K562 (cell line): Measurements from ENCODE around the gene PGPEP1. TPM values are rescaled to one million over a fixed set of nuclear protein-coding genes. Genes with fewer than 3 reads are reported as not detected.
A peak's percentile ranks its signal among the peaks of the same experiment; 100 is the strongest.

ENCODE experiments used
- FUS ChIP-seq: fragments of 200-400 bp; formaldehyde crosslinking; optimal IDR thresholded peaks from 2 replicates; pipeline ENCODE3; 2017; ENCODE audit warnings: low read depth, low read length
- KLF6 ChIP-seq: fragments of 250-450 bp; sonication (Bioruptor Pico); IDR thresholded peaks from 2 replicates; pipeline ENCODE4 v1.4.0; 2020; ENCODE audit warnings: mild to moderate bottlenecking, moderate library complexity, borderline replicate concordance
- ZEB2 ChIP-seq: fragments of 450-650 bp; IDR thresholded peaks from 2 replicates; pipeline ENCODE4 v1.6.1; 2016
- ZNF282 ChIP-seq: sonication (generic); formaldehyde crosslinking; IDR thresholded peaks from 2 replicates; pipeline ENCODE4 v1.8.1; 2023; ENCODE audit warnings: missing genetic modification reagents
- polyA plus RNA-seq, 8 experiments: library from polyadenylated mRNA; depleted of rRNA in 4 of 8; stranded (reverse) in 5 of 8; unstranded in 3 of 8; fragments of >200 nt; fragmentation: Nextera tagmentation in 2 of 8; fragmentation: Illumina TruSeq in 1 of 8; extraction: Ambion mirVana in 2 of 8; extraction: Trizol in 1 of 8; gene quantifications; 2 replicates each; pipeline versions ENCODE4 v1.2.1 to v1.2.3, GENCODE V29; 2011 to 2014; ENCODE audit warnings: inconsistent platforms in 1 of 8, missing spikeins in 1 of 8
- total RNA-seq, 7 experiments: library from RNA; depleted of rRNA in 6 of 7; stranded (reverse); fragments of >200 nt in 6 of 7; fragmentation: Illumina TruSeq in 2 of 7; extraction: Trizol in 2 of 7; gene quantifications; 2 replicates each; pipeline versions ENCODE4 v1.2.1 to v1.2.3, GENCODE V29; 2011 to 2021; ENCODE audit warnings: low replicate concordance in 1 of 7
- TF ChIP-seq, protein P1 (sequence below): sonication (generic); formaldehyde crosslinking; IDR thresholded peaks from 2 replicates; pipeline ENCODE4 v1.8.0; 2022; ENCODE audit warnings: mild to moderate bottlenecking, missing genetic modification reagents

Gene PGPEP1
- total and polyA plus RNA-seq, 9 of the 15 experiments (the other 6 are each of a cell fraction or from before 2014, with no cell fraction given), result 10.0 to 69.6 (median 33.5) TPM

DNA sequence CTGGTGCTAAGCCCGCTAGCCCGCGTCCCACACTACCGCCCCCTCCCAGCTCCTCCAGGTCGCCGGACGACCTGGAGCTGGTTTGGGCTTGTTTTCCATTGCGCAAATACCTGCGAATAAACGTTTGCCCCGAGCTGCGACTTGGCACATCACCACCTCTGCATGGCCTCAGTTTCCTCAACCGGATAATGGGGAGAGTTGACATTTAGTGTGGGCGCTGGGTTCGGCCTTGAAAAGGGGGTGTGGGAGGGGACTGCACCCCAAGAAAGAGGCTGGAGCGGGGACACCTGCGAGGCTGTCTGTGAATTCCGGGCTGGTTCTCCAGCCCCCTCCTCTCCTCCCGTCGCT, 48.0 kb upstream of the PGPEP1 start (continued):
- TF ChIP-seq, protein P1, sequence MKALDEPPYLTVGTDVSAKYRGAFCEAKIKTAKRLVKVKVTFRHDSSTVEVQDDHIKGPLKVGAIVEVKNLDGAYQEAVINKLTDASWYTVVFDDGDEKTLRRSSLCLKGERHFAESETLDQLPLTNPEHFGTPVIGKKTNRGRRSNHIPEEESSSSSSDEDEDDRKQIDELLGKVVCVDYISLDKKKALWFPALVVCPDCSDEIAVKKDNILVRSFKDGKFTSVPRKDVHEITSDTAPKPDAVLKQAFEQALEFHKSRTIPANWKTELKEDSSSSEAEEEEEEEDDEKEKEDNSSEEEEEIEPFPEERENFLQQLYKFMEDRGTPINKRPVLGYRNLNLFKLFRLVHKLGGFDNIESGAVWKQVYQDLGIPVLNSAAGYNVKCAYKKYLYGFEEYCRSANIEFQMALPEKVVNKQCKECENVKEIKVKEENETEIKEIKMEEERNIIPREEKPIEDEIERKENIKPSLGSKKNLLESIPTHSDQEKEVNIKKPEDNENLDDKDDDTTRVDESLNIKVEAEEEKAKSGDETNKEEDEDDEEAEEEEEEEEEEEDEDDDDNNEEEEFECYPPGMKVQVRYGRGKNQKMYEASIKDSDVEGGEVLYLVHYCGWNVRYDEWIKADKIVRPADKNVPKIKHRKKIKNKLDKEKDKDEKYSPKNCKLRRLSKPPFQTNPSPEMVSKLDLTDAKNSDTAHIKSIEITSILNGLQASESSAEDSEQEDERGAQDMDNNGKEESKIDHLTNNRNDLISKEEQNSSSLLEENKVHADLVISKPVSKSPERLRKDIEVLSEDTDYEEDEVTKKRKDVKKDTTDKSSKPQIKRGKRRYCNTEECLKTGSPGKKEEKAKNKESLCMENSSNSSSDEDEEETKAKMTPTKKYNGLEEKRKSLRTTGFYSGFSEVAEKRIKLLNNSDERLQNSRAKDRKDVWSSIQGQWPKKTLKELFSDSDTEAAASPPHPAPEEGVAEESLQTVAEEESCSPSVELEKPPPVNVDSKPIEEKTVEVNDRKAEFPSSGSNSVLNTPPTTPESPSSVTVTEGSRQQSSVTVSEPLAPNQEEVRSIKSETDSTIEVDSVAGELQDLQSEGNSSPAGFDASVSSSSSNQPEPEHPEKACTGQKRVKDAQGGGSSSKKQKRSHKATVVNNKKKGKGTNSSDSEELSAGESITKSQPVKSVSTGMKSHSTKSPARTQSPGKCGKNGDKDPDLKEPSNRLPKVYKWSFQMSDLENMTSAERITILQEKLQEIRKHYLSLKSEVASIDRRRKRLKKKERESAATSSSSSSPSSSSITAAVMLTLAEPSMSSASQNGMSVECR (CRISPR knock-in tag), result no peak
- TF ChIP-seq ZEB2, result no peak
- TF ChIP-seq FUS, result no peak
- TF ChIP-seq KLF6 (CRISPR knock-in tag), result 0 out of 2 replicates have a peak, but pooled peaks have one; percentile 37
- no peak for TF ChIP-seq ZNF282 (CRISPR knock-in tag)
